Heart left ventricle (tissue), 16 donors: Measurements from ENCODE around the gene FOXP4. TPM values are rescaled to one million over a fixed set of nuclear protein-coding genes. Genes with fewer than 3 reads are reported as not detected.

Experiments
- ATAC-seq, 4 donors: fragments of 200-7000 bp; cut with Tn5 transposase; one replicate each; pipeline ENCODE4 v1.9.1; 2020 to 2022; ENCODE audit warnings: moderate library complexity in 4 of 4, mild to moderate bottlenecking in 3 of 4, moderate number of reproducible peaks in 1 of 4
- DNase-seq, 5 donors: peaks; one replicate each; pipeline ENCODE4 v3.0.0-alpha.2; 2020
- H3K27ac ChIP-seq, 12 donors: fragments of 200-600 bp; sonication (generic) in 4 of 12; one replicate each; pipeline versions ENCODE4 v1.5.0 to v1.8.0; 2016 to 2022; ENCODE audit warnings: mild to moderate bottlenecking in 2 of 12
- H3K27me3 ChIP-seq, 9 donors: fragments of 200-600 bp; sonication (generic) in 2 of 9; one replicate each; pipeline versions ENCODE4 v1.5.1 to v1.8.0; 2016 to 2022; ENCODE audit warnings: mild to moderate bottlenecking in 3 of 9
- H3K36me3 ChIP-seq, 9 donors: fragments of 200-600 bp; sonication (generic) in 2 of 9; one replicate each; pipeline versions ENCODE4 v1.5.0 to v1.8.0; 2018 to 2022; ENCODE audit warnings: mild to moderate bottlenecking in 2 of 9
- H3K4me1 ChIP-seq, 12 donors: fragments of 200-600 bp; sonication (generic) in 4 of 12; one replicate each; pipeline versions ENCODE4 v1.5.0 to v1.8.0; 2016 to 2022; ENCODE audit warnings: mild to moderate bottlenecking in 3 of 12
- H3K4me3 ChIP-seq, 12 donors: fragments of 200-600 bp; sonication (generic) in 4 of 12; one replicate each; pipeline versions ENCODE4 v1.5.0 to v1.8.0; 2017 to 2022; ENCODE audit warnings: mild to moderate bottlenecking in 9 of 12, moderate library complexity in 4 of 12
- H3K9me3 ChIP-seq, 12 donors: fragments of 200-600 bp; sonication (generic) in 4 of 12; one replicate each; pipeline versions ENCODE4 v1.5.0 to v1.8.0; 2016 to 2022; ENCODE audit warnings: mild to moderate bottlenecking in 1 of 12
- CTCF ChIP-seq, 12 donors: fragments of 200-600 bp; sonication (generic) in 4 of 12; IDR thresholded peaks; one replicate each; pipeline versions ENCODE4 v1.5.0 to v1.8.0; 2018 to 2022; ENCODE audit warnings: antibody characterized with exemption in 12 of 12, mild to moderate bottlenecking in 5 of 12
- POLR2A ChIP-seq, 2 donors: fragments of 450-650 bp; IDR thresholded peaks; one replicate each; pipeline ENCODE4 v1.6.1; 2017; ENCODE audit warnings: antibody characterized with exemption in 2 of 2, mild to moderate bottlenecking in 2 of 2, moderate library complexity in 2 of 2
- WGBS, 4 donors: extraction: QIAGEN DNeasy Blood & Tissue Kit in 2 of 4; methylation state at CpG; one replicate each; pipeline versions ENCODE4 v1.1.5 to v1.1.7; 2013 to 2018; 5-methylcytosine and 5-hydroxymethylcytosine counted together
- intact Hi-C, 10 donors: fragments of 100-400 bp; cut with DNase I; formaldehyde crosslinking; loops; one replicate each; pipeline versions ENCODE4 v1.11.1 to v1.14.2; 2022
- polyA plus RNA-seq, 2 donors: library from polyadenylated mRNA; stranded (reverse); fragments of 200-250 nt; gene quantifications; one replicate each; pipeline ENCODE4 v1.2.3, GENCODE V29; 2013
- total RNA-seq, 9 donors: library from RNA; depleted of rRNA in 2 of 9; stranded (reverse); fragments of >200 nt in 2 of 9; fragmentation: NEBNext Ultra II Directional in 3 of 9; extraction: Animal tissue kit (Norgen Biotek cat#: 25700) in 3 of 9; gene quantifications; one replicate each; pipeline versions ENCODE4 v1.1.0 to v1.2.4, GENCODE V29; 2016 to 2023
- donor health status: ischemic (EF 13 %, LVEDD 7.1; RV severe dilation, severe dysfunction).
- donor health status: healthy with polysubstance abuse.
- donor health status: DM: no; HTN: yes; CAD: no.
- donor health status: DM: no; HTN: no; CAD: no.
- donor health status: ischemic (EF 25% LVEDD 6.9; RV normal size, moderate dysfunction).
- donor health status: ischemic (EF 25% LVEDD 5.7; RV mildly dilated, moderate dysfunction).
- donor health status: healthy.
- donor health status: DM: yes; HTN: yes; CAD: no.
- donor health status: ischemic (EF 35%, LVEDD 5.7; RV mildly dilated, moderate dysfunction).
- donor health status: nonischemic (EF 11% LVEDD 7.7; RV severe dilation, severe dysfunction).
- donor health status: DM: yes; HTN: yes; CAD: no.
- donor health status: PGD.
- donor health status: ischemic (EF 29% LVEDD 5.4; RV normal size, mild dysfunction).
- donor health status: nonischemic (EF 23%, LVEDD 6.1; RV moderate dilation, normal function).

FOXP4 gene
- total and polyA plus RNA-seq, 11 donors, result 10.9 to 22.5 (median 16.0) TPM

- intact Hi-C loops, result no loop called here
- Histone ChIP-seq H3K4me1 (peaks cover 0 to 49% (median 19%) of the 10 kb centered on the region in 12 donors), H3K9me3 (no peaks in the 10 kb centered on the region), H3K4me3 (no peak overlapping the region), H3K27ac (no peak overlapping the region), H3K36me3 (peaks cover 0 to 6% (median 0%) of the 10 kb centered on the region in 9 donors), H3K27me3 (peaks cover 0 to 17% (median 0%) of the 10 kb centered on the region in 9 donors)
- no peak for TF ChIP-seq CTCF (IDR thresholded peaks at IDR 0.05)
- TF ChIP-seq POLR2A (IDR thresholded peaks at IDR 0.05), result no peak
- 83 to 90% (median 86%) methylated on average over 12 of the region's 12 CpGs for WGBS, 4 donors
- ATAC-seq, result no peak
- DNase-seq, result no peak
Observed at GRCh38 chr6:41551086-41551700, 5.0 kb downstream of the FOXP4 start.

GRCh38 chr6:41551857-41552256, 5.7 kb downstream of the FOXP4 start:
- intact Hi-C loops, result no loop called here
- Histone ChIP-seq H3K4me1 (peaks cover 0 to 47% (median 19%) of the 10 kb centered on the region in 12 donors), H3K9me3 (no peaks in the 10 kb centered on the region), H3K36me3 (peaks cover 0 to 6% (median 0%) of the 10 kb centered on the region in 9 donors), H3K27me3 (peaks cover 0 to 17% (median 0%) of the 10 kb centered on the region in 9 donors), H3K4me3 (no peak overlapping the region), H3K27ac (no peak overlapping the region)
- WGBS, 4 donors, result 76 to 86% (median 82%) methylated on average over 9 of the region's 9 CpGs
- no peak for TF ChIP-seq CTCF (IDR thresholded peaks at IDR 0.05)
- no peak for TF ChIP-seq POLR2A (IDR thresholded peaks at IDR 0.05)
- ATAC-seq (no peak), DNase-seq (no peak)

GRCh38 chr6:41552723-41553122, 6.5 kb downstream of the FOXP4 start:
- intact Hi-C loops, result no loop called here
- WGBS, 4 donors, result 85 to 87% (median 86%) methylated on average over 10 of the region's 10 CpGs
- ATAC-seq (no peak), DNase-seq (no peak)
- H3K9me3 ChIP-seq, result no peaks in the 10 kb centered on the region
- H3K4me3 ChIP-seq, result no peak overlapping the region
- H3K4me1 ChIP-seq, result peaks cover 0 to 38% (median 18%) of the 10 kb centered on the region in 12 donors
- H3K27me3 ChIP-seq, result peaks cover 0 to 14% (median 0%) of the 10 kb centered on the region in 9 donors
- TF ChIP-seq POLR2A (IDR thresholded peaks at IDR 0.05), result no peak
- H3K27ac ChIP-seq, result no peak overlapping the region
- H3K36me3 ChIP-seq, result peaks cover 0 to 6% (median 0%) of the 10 kb centered on the region in 9 donors

GRCh38 chr6:41553405-41553999, 7.3 kb downstream of the FOXP4 start:
- intact Hi-C loops, result no loop called here
- Histone ChIP-seq H3K27me3 (peaks cover 0 to 6% (median 0%) of the 10 kb centered on the region in 9 donors), H3K9me3 (no peaks in the 10 kb centered on the region), H3K36me3 (peaks cover 0 to 6% (median 0%) of the 10 kb centered on the region in 9 donors), H3K4me3 (no peak overlapping the region), H3K4me1 (peaks cover 0 to 38% (median 11%) of the 10 kb centered on the region in 12 donors), H3K27ac (no peak overlapping the region)
- DNase-seq (no peak), ATAC-seq (no peak)
- TF ChIP-seq CTCF (IDR thresholded peaks at IDR 0.05) (no peak), POLR2A (IDR thresholded peaks at IDR 0.05) (no peak)
- 50 to 76% (median 63%) methylated on average over 1 of the region's 1 CpG for WGBS, 4 donors
